HepG2 (cell line): ENCODE measurements around the gene DCDC2. TPM values are rescaled to one million over a fixed set of nuclear protein-coding genes. Genes with fewer than 3 reads are reported as not detected.
A peak's percentile ranks its signal among the peaks of the same experiment; 100 is the strongest.

Source experiments
- CBX1 ChIP-seq: IDR thresholded peaks from one replicate; pipeline ENCODE4 v1.6.1; 2016; ENCODE audit warnings: antibody characterized with exemption, low read depth
- ETS1 ChIP-seq: sonication (generic); formaldehyde crosslinking; IDR thresholded peaks from 2 replicates; pipeline ENCODE4 v1.4.0; 2020; ENCODE audit warnings: missing genetic modification reagents
- MBD4 ChIP-seq: IDR thresholded peaks from 2 replicates; pipeline ENCODE4 v1.6.1; 2012; ENCODE audit warnings: low read length, inconsistent platforms, borderline replicate concordance
- MXI1 ChIP-seq: IDR thresholded peaks from 3 replicates; pipeline ENCODE4 v1.6.1; 2012; ENCODE audit warnings: low read depth, low read length, inconsistent platforms, borderline replicate concordance
- NCOR1 ChIP-seq: fragments of 200-600 bp; sonication (generic); IDR thresholded peaks from 2 replicates; pipeline ENCODE4 v1.7.0; 2017; ENCODE audit warnings: antibody characterized with exemption, low read length, borderline replicate concordance
- RAD21 ChIP-seq: fragments of 450-650 bp; formaldehyde crosslinking; IDR thresholded peaks from 2 replicates; pipeline ENCODE4 v1.5.0; 2020; ENCODE audit warnings: mild to moderate bottlenecking
- RBFOX2 ChIP-seq: fragments of 200-400 bp; formaldehyde crosslinking; IDR thresholded peaks from 2 replicates; pipeline ENCODE4 v1.6.1; 2017; ENCODE audit warnings: low read depth, mild to moderate bottlenecking, low read length
- TEAD2 ChIP-seq: sonication (generic); formaldehyde crosslinking; IDR thresholded peaks from 2 replicates; pipeline ENCODE4 v1.9.0; 2021; ENCODE audit warnings: missing genetic modification reagents
- U2AF1 ChIP-seq: fragments of 200-400 bp; formaldehyde crosslinking; optimal IDR thresholded peaks from 2 replicates; pipeline ENCODE3; 2017; ENCODE audit warnings: mild to moderate bottlenecking, low read depth, low read length
- ZBTB3 ChIP-seq: sonication (generic); formaldehyde crosslinking; IDR thresholded peaks from 2 replicates; pipeline ENCODE4 v1.4.0; 2020; ENCODE audit warnings: low read depth, mild to moderate bottlenecking, moderate library complexity, missing genetic modification reagents, borderline replicate concordance
- ZBTB38 ChIP-seq: sonication (generic); formaldehyde crosslinking; IDR thresholded peaks from 2 replicates; pipeline ENCODE4 v1.5.1; 2020; ENCODE audit warnings: mild to moderate bottlenecking, missing genetic modification reagents
- ZNF180 ChIP-seq: sonication (generic); formaldehyde crosslinking; IDR thresholded peaks from 2 replicates; pipeline ENCODE4 v1.4.0; 2020; ENCODE audit warnings: low read depth, missing genetic modification reagents, borderline replicate concordance
- ZNF441 ChIP-seq: sonication (generic); formaldehyde crosslinking; IDR thresholded peaks from 2 replicates; pipeline ENCODE4 v1.7.0; 2021; ENCODE audit warnings: missing genetic modification reagents, borderline replicate concordance
- ZNF546 ChIP-seq: sonication (generic); formaldehyde crosslinking; conservative IDR thresholded peaks from 2 replicates; pipeline ENCODE4 v1.8.1; 2023; ENCODE audit warnings: mild to moderate bottlenecking, missing genetic modification reagents
- ZNF563 ChIP-seq: sonication (generic); formaldehyde crosslinking; IDR thresholded peaks from 2 replicates; pipeline ENCODE4 v1.8.0; 2022; ENCODE audit warnings: mild to moderate bottlenecking, moderate library complexity, missing genetic modification reagents
- polyA plus RNA-seq, 8 experiments: library from polyadenylated mRNA; depleted of rRNA in 3 of 8; stranded (reverse) in 7 of 8; unstranded in 1 of 8; fragments of >200 nt; fragmentation: Illumina TruSeq in 4 of 8; extraction: Trizol in 4 of 8; gene quantifications; 2 replicates each; pipeline versions ENCODE4 v1.2.1 to v1.2.3, GENCODE V29; 2011 to 2016; ENCODE audit warnings: low read depth in 4 of 8, missing spikeins in 1 of 8, mixed read lengths in 1 of 8; ENCODE audit not compliant: insufficient read depth in 1 of 8
- total RNA-seq, 5 experiments: library from RNA; depleted of rRNA; stranded (reverse); fragments of >200 nt; fragmentation: Illumina TruSeq; extraction: Trizol; gene quantifications; 2 replicates each; pipeline ENCODE4 v1.2.3, GENCODE V29; 2016; ENCODE audit warnings: low read depth in 1 of 5
- TF ChIP-seq, protein P1 (sequence below): sonication (generic); formaldehyde crosslinking; IDR thresholded peaks from 2 replicates; pipeline ENCODE4 v1.4.0; 2020; ENCODE audit warnings: missing genetic modification reagents, borderline replicate concordance
- TF ChIP-seq, protein P2 (sequence below): sonication (generic); formaldehyde crosslinking; IDR thresholded peaks from 2 replicates; pipeline ENCODE4 v1.4.0; 2020; ENCODE audit warnings: missing genetic modification reagents
- TF ChIP-seq, protein P3 (sequence below): sonication (generic); formaldehyde crosslinking; IDR thresholded peaks from 2 replicates; pipeline ENCODE4 v1.5.0; 2020; ENCODE audit warnings: missing genetic modification reagents

Gene DCDC2
- total and polyA plus RNA-seq, 2 of the 13 experiments (the other 11 are each of a cell fraction or from before 2014, with no cell fraction given), result 9.0 to 36.2 TPM

DNA sequence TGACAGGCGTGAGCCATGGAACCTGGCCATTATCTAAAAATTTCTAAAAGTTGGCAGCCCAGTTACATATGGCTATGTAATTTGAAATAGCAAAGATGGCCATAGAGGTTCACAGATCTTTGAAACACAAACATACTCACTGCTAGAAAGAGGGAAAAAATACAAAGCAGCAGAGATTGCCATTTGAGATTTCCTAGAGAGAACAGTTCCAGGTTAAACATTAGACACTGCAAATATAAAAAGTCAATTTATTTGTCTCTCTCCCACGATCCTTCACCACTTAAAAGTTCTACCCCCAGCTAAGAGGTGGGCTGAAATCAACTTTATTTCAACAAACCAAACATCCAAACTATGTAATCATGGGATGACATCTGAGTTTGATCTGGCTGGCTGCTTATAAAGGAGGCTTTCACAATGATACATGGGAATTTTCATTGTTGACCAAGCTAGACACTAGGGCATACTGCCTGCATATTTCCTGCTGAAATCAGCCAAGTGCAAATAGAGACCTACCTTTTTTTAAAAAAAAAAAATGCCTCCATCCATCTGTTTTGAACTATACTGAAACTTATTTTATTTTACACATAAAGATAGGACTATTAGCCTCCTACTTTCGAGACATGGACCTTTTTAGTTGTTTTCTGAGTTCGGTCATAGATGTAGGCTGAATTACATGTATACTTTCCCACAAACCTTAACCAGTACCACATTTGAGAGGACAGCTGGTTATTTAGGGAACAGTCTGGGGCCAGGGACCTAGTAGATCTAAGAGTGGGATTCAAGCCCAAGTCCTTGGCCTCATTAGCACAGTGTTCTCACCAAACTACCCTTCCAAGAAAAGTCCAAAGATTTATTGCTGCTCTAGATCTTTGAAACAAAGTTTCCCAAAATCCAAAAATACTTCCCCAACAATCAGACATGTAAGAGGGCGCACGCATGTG, 16.6 kb downstream of the DCDC2 start (continued):
- TF ChIP-seq TEAD2 (CRISPR knock-in tag) (no peak), ETS1 (CRISPR knock-in tag) (no peak), CBX1 (peak; percentile 67), ZNF441 (CRISPR knock-in tag) (no peak), U2AF1 (no peak), MBD4 (peak; percentile 98; the same call in 1 of the 2 replicates), ZBTB38 (CRISPR knock-in tag) (0 out of 2 replicates have a peak, but pooled peaks have one; percentile 29), ZBTB3 (0 out of 2 replicates have a peak, but pooled peaks have one; percentile 49), ZNF180 (CRISPR knock-in tag) (no peak), ZNF563 (CRISPR knock-in tag) (no peak), MXI1 (peak; percentile 48; the same call in 1 of the 3 replicates), ZNF546 (CRISPR knock-in tag) (no peak), RAD21 (CRISPR knock-in tag) (0 out of 2 replicates have a peak, but pooled peaks have one; percentile 7), NCOR1 (peak; percentile 99; the same call in 1 of the 2 replicates), RBFOX2 (no peak)
- TF ChIP-seq, protein P1, sequence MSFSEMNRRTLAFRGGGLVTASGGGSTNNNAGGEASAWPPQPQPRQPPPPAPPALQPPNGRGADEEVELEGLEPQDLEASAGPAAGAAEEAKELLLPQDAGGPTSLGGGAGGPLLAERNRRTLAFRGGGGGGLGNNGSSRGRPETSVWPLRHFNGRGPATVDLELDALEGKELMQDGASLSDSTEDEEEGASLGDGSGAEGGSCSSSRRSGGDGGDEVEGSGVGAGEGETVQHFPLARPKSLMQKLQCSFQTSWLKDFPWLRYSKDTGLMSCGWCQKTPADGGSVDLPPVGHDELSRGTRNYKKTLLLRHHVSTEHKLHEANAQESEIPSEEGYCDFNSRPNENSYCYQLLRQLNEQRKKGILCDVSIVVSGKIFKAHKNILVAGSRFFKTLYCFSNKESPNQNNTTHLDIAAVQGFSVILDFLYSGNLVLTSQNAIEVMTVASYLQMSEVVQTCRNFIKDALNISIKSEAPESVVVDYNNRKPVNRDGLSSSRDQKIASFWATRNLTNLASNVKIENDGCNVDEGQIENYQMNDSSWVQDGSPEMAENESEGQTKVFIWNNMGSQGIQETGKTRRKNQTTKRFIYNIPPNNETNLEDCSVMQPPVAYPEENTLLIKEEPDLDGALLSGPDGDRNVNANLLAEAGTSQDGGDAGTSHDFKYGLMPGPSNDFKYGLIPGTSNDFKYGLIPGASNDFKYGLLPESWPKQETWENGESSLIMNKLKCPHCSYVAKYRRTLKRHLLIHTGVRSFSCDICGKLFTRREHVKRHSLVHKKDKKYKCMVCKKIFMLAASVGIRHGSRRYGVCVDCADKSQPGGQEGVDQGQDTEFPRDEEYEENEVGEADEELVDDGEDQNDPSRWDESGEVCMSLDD (CRISPR knock-in tag), result no peak; the same call in 1 of the 2 replicates
- TF ChIP-seq, protein P2, sequence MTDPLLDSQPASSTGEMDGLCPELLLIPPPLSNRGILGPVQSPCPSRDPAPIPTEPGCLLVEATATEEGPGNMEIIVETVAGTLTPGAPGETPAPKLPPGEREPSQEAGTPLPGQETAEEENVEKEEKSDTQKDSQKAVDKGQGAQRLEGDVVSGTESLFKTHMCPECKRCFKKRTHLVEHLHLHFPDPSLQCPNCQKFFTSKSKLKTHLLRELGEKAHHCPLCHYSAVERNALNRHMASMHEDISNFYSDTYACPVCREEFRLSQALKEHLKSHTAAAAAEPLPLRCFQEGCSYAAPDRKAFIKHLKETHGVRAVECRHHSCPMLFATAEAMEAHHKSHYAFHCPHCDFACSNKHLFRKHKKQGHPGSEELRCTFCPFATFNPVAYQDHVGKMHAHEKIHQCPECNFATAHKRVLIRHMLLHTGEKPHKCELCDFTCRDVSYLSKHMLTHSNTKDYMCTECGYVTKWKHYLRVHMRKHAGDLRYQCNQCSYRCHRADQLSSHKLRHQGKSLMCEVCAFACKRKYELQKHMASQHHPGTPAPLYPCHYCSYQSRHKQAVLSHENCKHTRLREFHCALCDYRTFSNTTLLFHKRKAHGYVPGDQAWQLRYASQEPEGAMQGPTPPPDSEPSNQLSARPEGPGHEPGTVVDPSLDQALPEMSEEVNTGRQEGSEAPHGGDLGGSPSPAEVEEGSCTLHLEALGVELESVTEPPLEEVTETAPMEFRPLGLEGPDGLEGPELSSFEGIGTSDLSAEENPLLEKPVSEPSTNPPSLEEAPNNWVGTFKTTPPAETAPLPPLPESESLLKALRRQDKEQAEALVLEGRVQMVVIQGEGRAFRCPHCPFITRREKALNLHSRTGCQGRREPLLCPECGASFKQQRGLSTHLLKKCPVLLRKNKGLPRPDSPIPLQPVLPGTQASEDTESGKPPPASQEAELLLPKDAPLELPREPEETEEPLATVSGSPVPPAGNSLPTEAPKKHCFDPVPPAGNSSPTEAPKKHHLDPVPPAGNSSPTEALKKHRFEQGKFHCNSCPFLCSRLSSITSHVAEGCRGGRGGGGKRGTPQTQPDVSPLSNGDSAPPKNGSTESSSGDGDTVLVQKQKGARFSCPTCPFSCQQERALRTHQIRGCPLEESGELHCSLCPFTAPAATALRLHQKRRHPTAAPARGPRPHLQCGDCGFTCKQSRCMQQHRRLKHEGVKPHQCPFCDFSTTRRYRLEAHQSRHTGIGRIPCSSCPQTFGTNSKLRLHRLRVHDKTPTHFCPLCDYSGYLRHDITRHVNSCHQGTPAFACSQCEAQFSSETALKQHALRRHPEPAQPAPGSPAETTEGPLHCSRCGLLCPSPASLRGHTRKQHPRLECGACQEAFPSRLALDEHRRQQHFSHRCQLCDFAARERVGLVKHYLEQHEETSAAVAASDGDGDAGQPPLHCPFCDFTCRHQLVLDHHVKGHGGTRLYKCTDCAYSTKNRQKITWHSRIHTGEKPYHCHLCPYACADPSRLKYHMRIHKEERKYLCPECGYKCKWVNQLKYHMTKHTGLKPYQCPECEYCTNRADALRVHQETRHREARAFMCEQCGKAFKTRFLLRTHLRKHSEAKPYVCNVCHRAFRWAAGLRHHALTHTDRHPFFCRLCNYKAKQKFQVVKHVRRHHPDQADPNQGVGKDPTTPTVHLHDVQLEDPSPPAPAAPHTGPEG (CRISPR knock-in tag), result 0 out of 2 replicates have a peak, but pooled peaks have one; percentile 42
- TF ChIP-seq, protein P3, sequence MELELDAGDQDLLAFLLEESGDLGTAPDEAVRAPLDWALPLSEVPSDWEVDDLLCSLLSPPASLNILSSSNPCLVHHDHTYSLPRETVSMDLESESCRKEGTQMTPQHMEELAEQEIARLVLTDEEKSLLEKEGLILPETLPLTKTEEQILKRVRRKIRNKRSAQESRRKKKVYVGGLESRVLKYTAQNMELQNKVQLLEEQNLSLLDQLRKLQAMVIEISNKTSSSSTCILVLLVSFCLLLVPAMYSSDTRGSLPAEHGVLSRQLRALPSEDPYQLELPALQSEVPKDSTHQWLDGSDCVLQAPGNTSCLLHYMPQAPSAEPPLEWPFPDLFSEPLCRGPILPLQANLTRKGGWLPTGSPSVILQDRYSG (CRISPR knock-in tag), result no peak
